HCT116 (cell line): ENCODE data around the gene HS6ST3. TPM values are rescaled to one million over a fixed set of nuclear protein-coding genes. Genes with fewer than 3 reads are reported as not detected.
A peak's percentile ranks its signal among the peaks of the same experiment; 100 is the strongest.

Experiments
- ATAC-seq: fragments of 200-7000 bp; cut with Tn5 transposase; 2 replicates; pipeline ENCODE4 v1.9.1; 2020; ENCODE audit warnings: mild to moderate bottlenecking, moderate library complexity
- BruUV-seq: library from RNA; stranded (reverse); fragments of 400-500 nt; replicated peaks from 2 replicates; lab custom pipeline; 2021; lab: Mats Ljungman, UMichigan
- CTCF ChIA-PET: fragments of 300-600 bp; sonication (Branson Sonifier 250); formaldehyde crosslinking; loops from one replicate; lab custom pipeline; 2021; ENCODE audit warnings: antibody characterized with exemption; lab: Charles Lee
- POLR2A ChIA-PET: fragments of 300-600, 350-600 bp; sonication (Branson Sonifier 250); formaldehyde crosslinking; loops from one replicate; lab custom pipeline; 2021; ENCODE audit warnings: antibody characterized with exemption; lab: Charles Lee
- RAD21 ChIA-PET, 2 experiments: fragments of 300-600 bp; sonication (Branson Sonifier 250); formaldehyde crosslinking; loops; one replicate each; lab custom pipeline; 2023; ENCODE audit warnings: low total read pairs in 2 of 2; ENCODE audit not compliant: uncharacterized antibody in 2 of 2, unreplicated experiment in 2 of 2, low non-redundant PET in 1 of 2; lab: Charles Lee
- DNase-seq: peaks from one replicate; pipeline ENCODE4 v3.0.0-alpha.2; 2010; ENCODE audit warnings: low read depth, low spot score
- H2AFZ ChIP-seq: fragments of 200-600 bp; shearing (Covaris generic), sonication (generic); 2 replicates; pipeline ENCODE4 v1.6.1; 2017; ENCODE audit warnings: low read depth, mixed run types, mixed read lengths, antibody characterized with exemption, low read length; ENCODE audit not compliant: poor library complexity, severe bottlenecking
- H3K27ac ChIP-seq: 2 replicates; pipeline ENCODE4 v1.5.1; 2012; ENCODE audit warnings: low read depth, low read length
- H3K27me3 ChIP-seq: fragments of 200-600 bp; sonication (generic); 2 replicates; pipeline ENCODE4 v1.6.1; 2016; ENCODE audit warnings: mixed run types, low read length, mixed read lengths; ENCODE audit not compliant: insufficient read depth
- H3K36me3 ChIP-seq, 2 experiments: fragments of 200-500 bp in 1 of 2; fragments of 200-600 bp in 1 of 2; sonication (Bioruptor generic) in 1 of 2; sonication (generic) in 1 of 2; 2 replicates each; pipeline versions ENCODE4 v1.5.1 to v1.6.1; 2014 to 2016; ENCODE audit warnings: low read length in 2 of 2, inconsistent platforms in 1 of 2, mixed read lengths in 1 of 2, mixed run types in 1 of 2; ENCODE audit not compliant: insufficient read depth in 2 of 2, control insufficient read depth in 1 of 2
- H3K4me1 ChIP-seq, 2 experiments: fragments of 200-600 bp in 1 of 2; sonication (generic) in 1 of 2; 2 replicates each; pipeline versions ENCODE4 v1.5.1 to v1.6.1; 2012 to 2017; ENCODE audit warnings: low read length in 2 of 2, inconsistent platforms in 1 of 2, mild to moderate bottlenecking in 1 of 2, mixed read lengths in 1 of 2, mixed run types in 1 of 2, moderate library complexity in 1 of 2; ENCODE audit not compliant: insufficient read depth in 2 of 2, control insufficient read depth in 1 of 2
- H3K4me2 ChIP-seq: fragments of 200-600 bp; sonication (generic); 2 replicates; pipeline ENCODE4 v1.6.1; 2017; ENCODE audit warnings: mixed run types, low read length, mixed read lengths
- H3K4me3 ChIP-seq, 2 experiments: fragments of 200-600 bp in 1 of 2; sonication (generic) in 1 of 2; replicated peaks in 1 of 2; 2 replicates each; pipeline ENCODE4 v1.5.1; 2011 to 2016; ENCODE audit warnings: low read length in 2 of 2, control low read depth in 1 of 2, low read depth in 1 of 2, mild to moderate bottlenecking in 1 of 2, mixed read lengths in 1 of 2, mixed run types in 1 of 2
- H3K79me2 ChIP-seq: fragments of 200-600 bp; sonication (generic); 2 replicates; pipeline ENCODE4 v1.6.1; 2017; ENCODE audit warnings: mild to moderate bottlenecking, mixed run types, low read length, moderate library complexity, mixed read lengths; ENCODE audit not compliant: insufficient read depth
- H3K9ac ChIP-seq: fragments of 200-600 bp; sonication (generic); 2 replicates; pipeline ENCODE4 v1.6.1; 2016; ENCODE audit warnings: low read length, mixed read lengths
- H3K9me2 ChIP-seq: fragments of 200-600 bp; sonication (generic), shearing (Covaris generic); 2 replicates; pipeline ENCODE4 v1.6.1; 2017; ENCODE audit warnings: mixed run types, mild to moderate bottlenecking, moderate library complexity; ENCODE audit not compliant: insufficient read depth
- H3K9me3 ChIP-seq, 2 experiments: fragments of 200-500 bp in 1 of 2; fragments of 200-600 bp in 1 of 2; sonication (Bioruptor generic) in 1 of 2; sonication (generic) in 1 of 2; 2 replicates each; pipeline ENCODE4 v1.6.1; 2014 to 2017; ENCODE audit warnings: low read length in 2 of 2, mixed read lengths in 2 of 2, inconsistent platforms in 1 of 2, low read depth in 1 of 2, mild to moderate bottlenecking in 1 of 2, mixed run types in 1 of 2, moderate library complexity in 1 of 2; ENCODE audit not compliant: control insufficient read depth in 1 of 2, insufficient read depth in 1 of 2
- H4K20me1 ChIP-seq: fragments of 200-600 bp; sonication (generic), shearing (Covaris generic); 2 replicates; pipeline ENCODE4 v1.6.1; 2017; ENCODE audit warnings: mixed run types, mild to moderate bottlenecking, moderate library complexity; ENCODE audit not compliant: insufficient read depth
- CBX3 ChIP-seq: IDR thresholded peaks from 2 replicates; pipeline ENCODE4 v1.6.1; 2012; ENCODE audit warnings: low read depth
- CEBPB ChIP-seq: IDR thresholded peaks from 2 replicates; pipeline ENCODE4 v1.6.1; 2012; ENCODE audit warnings: low read depth
- EZH2phosphoT487 ChIP-seq: fragments of 200-600 bp; IDR thresholded peaks from 2 replicates; pipeline ENCODE4 v1.6.1; 2018; ENCODE audit warnings: antibody characterized with exemption, borderline replicate concordance
- FOSL1 ChIP-seq: IDR thresholded peaks from 2 replicates; pipeline ENCODE4 v1.6.1; 2012; ENCODE audit warnings: low read depth
- POLR2A ChIP-seq: IDR thresholded peaks from 2 replicates; pipeline ENCODE4 v1.7.0; 2011; ENCODE audit warnings: borderline replicate concordance; ENCODE audit not compliant: insufficient read depth, insufficient read length; ENCODE audit errors: extremely low read depth
- RAD21 ChIP-seq: IDR thresholded peaks from 2 replicates; pipeline ENCODE4 v1.6.1; 2012; ENCODE audit warnings: low read depth, mild to moderate bottlenecking
- SIN3A ChIP-seq: IDR thresholded peaks from 2 replicates; pipeline ENCODE4 v1.6.1; 2012; ENCODE audit warnings: low read depth
- SP1 ChIP-seq: IDR thresholded peaks from 2 replicates; pipeline ENCODE4 v1.6.1; 2012; ENCODE audit warnings: low read depth
- TCF7L2 ChIP-seq: IDR thresholded peaks from 2 replicates; pipeline ENCODE4 v1.7.0; 2011; ENCODE audit warnings: borderline replicate concordance, inconsistent platforms; ENCODE audit not compliant: insufficient read depth, insufficient read length; ENCODE audit errors: extremely low read depth
- YY1 ChIP-seq: IDR thresholded peaks from 2 replicates; pipeline ENCODE4 v1.6.1; 2011; ENCODE audit warnings: low read length, low read depth, moderate library complexity, mild to moderate bottlenecking; ENCODE audit not compliant: insufficient replicate concordance; ENCODE audit errors: extremely low read depth
- ZFX ChIP-seq: fragments of 450-650 bp; IDR thresholded peaks from 2 replicates; pipeline ENCODE4 v1.6.1; 2017
- intact Hi-C: fragments of 100-400 bp; cut with micrococcal nuclease; formaldehyde crosslinking; loops from 2 replicates; pipeline ENCODE4 v1.10.0; 2022
- total RNA-seq: library from RNA; stranded (reverse); gene quantifications from one replicate; pipeline ENCODE4 v1.2.1, GENCODE V29; 2021; ENCODE audit not compliant: unreplicated experiment
- TF ChIP-seq, protein P1 (sequence below): IDR thresholded peaks from 2 replicates; pipeline ENCODE4 v1.6.1; 2012; ENCODE audit warnings: low read depth
- TF ChIP-seq, protein P2 (sequence below): IDR thresholded peaks from 2 replicates; pipeline ENCODE4 v1.6.1; 2011; ENCODE audit warnings: mild to moderate bottlenecking, low read length, moderate library complexity; ENCODE audit not compliant: insufficient replicate concordance; ENCODE audit errors: extremely low read depth
- TF ChIP-seq, protein P3 (sequence below), 3 experiments: fragments of 200-600 bp in 1 of 3; sonication (generic) in 1 of 3; IDR thresholded peaks in 2 of 3; conservative IDR thresholded peaks in 1 of 3; 2 replicates each; pipeline ENCODE4 v1.5.1; 2012 to 2017; ENCODE audit warnings: low read depth in 2 of 3, low read length in 2 of 3, antibody characterized with exemption in 1 of 3, borderline replicate concordance in 1 of 3, control low read depth in 1 of 3, mild to moderate bottlenecking in 1 of 3, mixed read lengths in 1 of 3, mixed run types in 1 of 3, moderate library complexity in 1 of 3; ENCODE audit not compliant: insufficient read depth in 1 of 3
- TF ChIP-seq, protein P4 (sequence below): IDR thresholded peaks from 2 replicates; pipeline ENCODE4 v1.6.1; 2012

Gene HS6ST3
- total RNA-seq, 1 experiment from 2014 or later = 0.10 TPM

DNA sequence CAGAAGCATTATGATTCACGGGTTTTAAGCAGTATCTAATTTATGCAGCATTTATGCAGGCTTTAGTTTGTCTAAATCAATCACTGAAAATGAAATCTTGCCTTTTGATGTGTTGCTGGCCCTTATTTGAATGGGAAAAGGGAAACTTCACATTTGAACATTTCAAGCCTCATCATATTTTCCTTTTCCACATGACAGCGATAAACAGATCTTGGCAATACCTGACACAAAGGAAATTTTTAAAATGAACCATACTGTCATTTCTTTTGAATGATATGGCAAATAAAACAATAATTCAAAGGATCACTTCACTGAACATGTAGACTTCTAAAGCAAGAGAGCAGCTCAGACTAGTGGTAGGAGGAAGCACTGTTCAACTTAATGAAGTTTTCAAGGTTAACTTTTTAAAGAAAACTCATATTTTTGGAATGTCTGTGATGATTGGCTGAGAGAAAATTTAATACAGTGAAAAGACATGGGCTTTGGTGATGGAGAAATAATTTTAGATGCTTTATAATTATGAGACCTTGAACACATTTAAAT, 706.3 kb downstream of the HS6ST3 start:
- peaks cover 17% of the 10 kb centered on the region for H3K27me3 ChIP-seq

More for the DNA sequence above, 706.3 kb downstream of the HS6ST3 start:
- POLR2A ChIA-PET = no interaction called here
- intact Hi-C loops = no loop called here
- RAD21 ChIA-PET = no interaction called here
- no peaks in the 10 kb centered on the region for H3K4me1 ChIP-seq
- TF ChIP-seq FOSL1 (no peak), EZH2phosphoT487 (no peak), POLR2A (no peak), YY1 (no peak), TCF7L2 (no peak), RAD21 (peak; percentile 18; the same call in 1 of the 2 replicates), CBX3 (no peak), CEBPB (no peak), SIN3A (no peak), SP1 (no peak), ZFX (no peak)
- TF ChIP-seq, protein P1, sequence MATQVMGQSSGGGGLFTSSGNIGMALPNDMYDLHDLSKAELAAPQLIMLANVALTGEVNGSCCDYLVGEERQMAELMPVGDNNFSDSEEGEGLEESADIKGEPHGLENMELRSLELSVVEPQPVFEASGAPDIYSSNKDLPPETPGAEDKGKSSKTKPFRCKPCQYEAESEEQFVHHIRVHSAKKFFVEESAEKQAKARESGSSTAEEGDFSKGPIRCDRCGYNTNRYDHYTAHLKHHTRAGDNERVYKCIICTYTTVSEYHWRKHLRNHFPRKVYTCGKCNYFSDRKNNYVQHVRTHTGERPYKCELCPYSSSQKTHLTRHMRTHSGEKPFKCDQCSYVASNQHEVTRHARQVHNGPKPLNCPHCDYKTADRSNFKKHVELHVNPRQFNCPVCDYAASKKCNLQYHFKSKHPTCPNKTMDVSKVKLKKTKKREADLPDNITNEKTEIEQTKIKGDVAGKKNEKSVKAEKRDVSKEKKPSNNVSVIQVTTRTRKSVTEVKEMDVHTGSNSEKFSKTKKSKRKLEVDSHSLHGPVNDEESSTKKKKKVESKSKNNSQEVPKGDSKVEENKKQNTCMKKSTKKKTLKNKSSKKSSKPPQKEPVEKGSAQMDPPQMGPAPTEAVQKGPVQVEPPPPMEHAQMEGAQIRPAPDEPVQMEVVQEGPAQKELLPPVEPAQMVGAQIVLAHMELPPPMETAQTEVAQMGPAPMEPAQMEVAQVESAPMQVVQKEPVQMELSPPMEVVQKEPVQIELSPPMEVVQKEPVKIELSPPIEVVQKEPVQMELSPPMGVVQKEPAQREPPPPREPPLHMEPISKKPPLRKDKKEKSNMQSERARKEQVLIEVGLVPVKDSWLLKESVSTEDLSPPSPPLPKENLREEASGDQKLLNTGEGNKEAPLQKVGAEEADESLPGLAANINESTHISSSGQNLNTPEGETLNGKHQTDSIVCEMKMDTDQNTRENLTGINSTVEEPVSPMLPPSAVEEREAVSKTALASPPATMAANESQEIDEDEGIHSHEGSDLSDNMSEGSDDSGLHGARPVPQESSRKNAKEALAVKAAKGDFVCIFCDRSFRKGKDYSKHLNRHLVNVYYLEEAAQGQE = no peak
- TF ChIP-seq, protein P2, sequence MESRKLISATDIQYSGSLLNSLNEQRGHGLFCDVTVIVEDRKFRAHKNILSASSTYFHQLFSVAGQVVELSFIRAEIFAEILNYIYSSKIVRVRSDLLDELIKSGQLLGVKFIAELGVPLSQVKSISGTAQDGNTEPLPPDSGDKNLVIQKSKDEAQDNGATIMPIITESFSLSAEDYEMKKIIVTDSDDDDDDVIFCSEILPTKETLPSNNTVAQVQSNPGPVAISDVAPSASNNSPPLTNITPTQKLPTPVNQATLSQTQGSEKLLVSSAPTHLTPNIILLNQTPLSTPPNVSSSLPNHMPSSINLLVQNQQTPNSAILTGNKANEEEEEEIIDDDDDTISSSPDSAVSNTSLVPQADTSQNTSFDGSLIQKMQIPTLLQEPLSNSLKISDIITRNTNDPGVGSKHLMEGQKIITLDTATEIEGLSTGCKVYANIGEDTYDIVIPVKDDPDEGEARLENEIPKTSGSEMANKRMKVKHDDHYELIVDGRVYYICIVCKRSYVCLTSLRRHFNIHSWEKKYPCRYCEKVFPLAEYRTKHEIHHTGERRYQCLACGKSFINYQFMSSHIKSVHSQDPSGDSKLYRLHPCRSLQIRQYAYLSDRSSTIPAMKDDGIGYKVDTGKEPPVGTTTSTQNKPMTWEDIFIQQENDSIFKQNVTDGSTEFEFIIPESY = no peak
- TF ChIP-seq, protein P3, sequence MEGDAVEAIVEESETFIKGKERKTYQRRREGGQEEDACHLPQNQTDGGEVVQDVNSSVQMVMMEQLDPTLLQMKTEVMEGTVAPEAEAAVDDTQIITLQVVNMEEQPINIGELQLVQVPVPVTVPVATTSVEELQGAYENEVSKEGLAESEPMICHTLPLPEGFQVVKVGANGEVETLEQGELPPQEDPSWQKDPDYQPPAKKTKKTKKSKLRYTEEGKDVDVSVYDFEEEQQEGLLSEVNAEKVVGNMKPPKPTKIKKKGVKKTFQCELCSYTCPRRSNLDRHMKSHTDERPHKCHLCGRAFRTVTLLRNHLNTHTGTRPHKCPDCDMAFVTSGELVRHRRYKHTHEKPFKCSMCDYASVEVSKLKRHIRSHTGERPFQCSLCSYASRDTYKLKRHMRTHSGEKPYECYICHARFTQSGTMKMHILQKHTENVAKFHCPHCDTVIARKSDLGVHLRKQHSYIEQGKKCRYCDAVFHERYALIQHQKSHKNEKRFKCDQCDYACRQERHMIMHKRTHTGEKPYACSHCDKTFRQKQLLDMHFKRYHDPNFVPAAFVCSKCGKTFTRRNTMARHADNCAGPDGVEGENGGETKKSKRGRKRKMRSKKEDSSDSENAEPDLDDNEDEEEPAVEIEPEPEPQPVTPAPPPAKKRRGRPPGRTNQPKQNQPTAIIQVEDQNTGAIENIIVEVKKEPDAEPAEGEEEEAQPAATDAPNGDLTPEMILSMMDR (IDR thresholded peaks at IDR 0.05 in 2 of 3, conservative IDR thresholded peaks at IDR 0.05 in 1 of 3; ENCODE audit: borderline replicate concordance in 1 of 3, insufficient read depth in 1 of 3, low read depth in 2 of 3, low read length in 2 of 3) = peak in 2 of 3 experiments; percentile 2 to 25; a peak in 1 of 6 replicates
- TF ChIP-seq, protein P4, sequence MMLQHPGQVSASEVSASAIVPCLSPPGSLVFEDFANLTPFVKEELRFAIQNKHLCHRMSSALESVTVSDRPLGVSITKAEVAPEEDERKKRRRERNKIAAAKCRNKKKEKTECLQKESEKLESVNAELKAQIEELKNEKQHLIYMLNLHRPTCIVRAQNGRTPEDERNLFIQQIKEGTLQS = no peak
- TF ChIP-seq, all 23 proteins: peak for 2
- CTCF ChIA-PET = no interaction called here
- Histone ChIP-seq H2AFZ (no peak overlapping the region), H3K9ac (no peak overlapping the region), H3K79me2 (no peaks in the 10 kb centered on the region), H3K36me3 (no peaks in the 10 kb centered on the region), H3K4me2 (no peak overlapping the region), H3K4me3 (no peak overlapping the region), H3K27ac (no peak overlapping the region), H3K9me3 (no peaks in the 10 kb centered on the region), H4K20me1 (no peaks in the 10 kb centered on the region), H3K9me2 (no peaks in the 10 kb centered on the region)
- ATAC-seq (no peak), DNase-seq (no peak)
- no TSS peak for BruUV-seq
